SU-DHL-6 (cell line): ENCODE data around the gene ZNF462.

ENCODE experiments used
- H2AFZ ChIP-seq: fragments of 200-600 bp; sonication (generic); 2 replicates; pipeline ENCODE4 v1.6.1; 2014; ENCODE audit warnings: low read depth, mild to moderate bottlenecking, moderate library complexity, mixed read lengths, antibody characterized with exemption, low read length; ENCODE audit not compliant: severe bottlenecking
- H3F3A ChIP-seq: fragments of 200-600 bp; shearing (Covaris generic); 2 replicates; pipeline ENCODE4 v1.6.0; 2016; ENCODE audit warnings: antibody characterized with exemption, mild to moderate bottlenecking; ENCODE audit not compliant: insufficient read depth
- H3K27ac ChIP-seq: fragments of 200-600 bp; sonication (generic); 2 replicates; pipeline ENCODE4 v1.5.1; 2016; ENCODE audit warnings: low read depth, mild to moderate bottlenecking, low read length, moderate library complexity, mixed read lengths
- H3K27me3 ChIP-seq: fragments of 200-600 bp; sonication (generic), shearing (Covaris generic); 2 replicates; pipeline ENCODE4 v1.6.0; 2014; ENCODE audit warnings: mild to moderate bottlenecking, low read length
- H3K36me3 ChIP-seq: fragments of 200-600 bp; sonication (generic); 2 replicates; pipeline ENCODE4 v1.6.1; 2014; ENCODE audit warnings: mild to moderate bottlenecking, low read length, mixed read lengths
- H3K4me2 ChIP-seq: fragments of 300-600, 200-600 bp; shearing (Covaris generic), sonication (generic); 2 replicates; pipeline ENCODE4 v1.6.0; 2014; ENCODE audit warnings: low read length, low read depth, mild to moderate bottlenecking; ENCODE audit not compliant: poor library complexity, severe bottlenecking
- H3K4me3 ChIP-seq: fragments of 200-600 bp; sonication (generic); 2 replicates; pipeline ENCODE4 v1.5.1; 2014; ENCODE audit warnings: antibody characterized with exemption, low read length, mild to moderate bottlenecking, mixed read lengths; ENCODE audit not compliant: insufficient read depth, poor library complexity, severe bottlenecking
- H3K79me2 ChIP-seq: fragments of 200-600 bp; sonication (generic); 2 replicates; pipeline ENCODE4 v1.6.1; 2014; ENCODE audit warnings: mild to moderate bottlenecking, low read length, moderate library complexity; ENCODE audit not compliant: insufficient read depth
- H3K9ac ChIP-seq: fragments of 200-600 bp; sonication (generic); 2 replicates; pipeline ENCODE4 v1.7.0; 2014; ENCODE audit warnings: mild to moderate bottlenecking, low read length
- H3K9me2 ChIP-seq: fragments of 200-600 bp; sonication (generic); replicated peaks from 2 replicates; pipeline ENCODE4 v1.6.1; 2014; ENCODE audit warnings: low read length; ENCODE audit not compliant: insufficient read depth
- H3K9me3 ChIP-seq: fragments of 200-600 bp; sonication (generic); 2 replicates; pipeline ENCODE4 v1.6.1; 2014; ENCODE audit warnings: low read length, mixed read lengths; ENCODE audit not compliant: insufficient read depth
- H4K20me1 ChIP-seq: fragments of 200-600 bp; sonication (generic); 2 replicates; pipeline ENCODE4 v1.6.1; 2014; ENCODE audit warnings: low read depth, mild to moderate bottlenecking, antibody characterized with exemption, low read length, moderate library complexity, mixed read lengths
- EZH2phosphoT487 ChIP-seq: fragments of 200-600 bp; sonication (generic), shearing (Covaris generic); conservative IDR thresholded peaks from 2 replicates; pipeline ENCODE4 v1.6.1; 2018; ENCODE audit warnings: mild to moderate bottlenecking, antibody characterized with exemption, low read length, moderate library complexity, mixed read lengths
- TF ChIP-seq, protein P1 (sequence below): fragments of 200-600 bp; sonication (generic); IDR thresholded peaks from one replicate; pipeline ENCODE4 v1.5.1; 2017; ENCODE audit warnings: antibody characterized with exemption, mild to moderate bottlenecking, low read length, moderate library complexity; ENCODE audit not compliant: insufficient read depth, poor library complexity, severe bottlenecking

The ZNF462 gene

DNA sequence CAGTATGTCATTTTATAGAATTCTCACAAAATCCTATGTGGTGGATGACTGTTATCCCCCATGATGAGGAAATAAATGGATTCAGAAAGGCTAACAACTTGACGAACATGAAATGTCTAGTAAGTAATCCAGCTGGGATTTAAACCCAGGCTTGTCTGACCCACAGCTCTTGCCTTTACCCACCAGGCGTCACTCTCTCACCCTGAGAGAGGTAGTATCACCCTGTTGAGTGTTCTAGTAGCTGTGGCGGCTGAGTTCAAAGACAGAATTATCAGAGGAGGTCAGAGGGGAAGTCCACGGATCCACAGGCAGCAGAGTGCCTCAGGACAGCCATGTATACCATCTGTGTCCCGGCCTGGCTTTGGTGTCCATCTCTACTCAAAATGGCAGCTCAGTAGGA is 113.8 kb downstream of the ZNF462 start:
- H3K27ac ChIP-seq: no peak overlapping the region
- no peaks in the 10 kb centered on the region for H3K9me2 ChIP-seq
- TF ChIP-seq, protein P1, sequence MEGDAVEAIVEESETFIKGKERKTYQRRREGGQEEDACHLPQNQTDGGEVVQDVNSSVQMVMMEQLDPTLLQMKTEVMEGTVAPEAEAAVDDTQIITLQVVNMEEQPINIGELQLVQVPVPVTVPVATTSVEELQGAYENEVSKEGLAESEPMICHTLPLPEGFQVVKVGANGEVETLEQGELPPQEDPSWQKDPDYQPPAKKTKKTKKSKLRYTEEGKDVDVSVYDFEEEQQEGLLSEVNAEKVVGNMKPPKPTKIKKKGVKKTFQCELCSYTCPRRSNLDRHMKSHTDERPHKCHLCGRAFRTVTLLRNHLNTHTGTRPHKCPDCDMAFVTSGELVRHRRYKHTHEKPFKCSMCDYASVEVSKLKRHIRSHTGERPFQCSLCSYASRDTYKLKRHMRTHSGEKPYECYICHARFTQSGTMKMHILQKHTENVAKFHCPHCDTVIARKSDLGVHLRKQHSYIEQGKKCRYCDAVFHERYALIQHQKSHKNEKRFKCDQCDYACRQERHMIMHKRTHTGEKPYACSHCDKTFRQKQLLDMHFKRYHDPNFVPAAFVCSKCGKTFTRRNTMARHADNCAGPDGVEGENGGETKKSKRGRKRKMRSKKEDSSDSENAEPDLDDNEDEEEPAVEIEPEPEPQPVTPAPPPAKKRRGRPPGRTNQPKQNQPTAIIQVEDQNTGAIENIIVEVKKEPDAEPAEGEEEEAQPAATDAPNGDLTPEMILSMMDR: no peak
- no peak for TF ChIP-seq EZH2phosphoT487
- no peaks in the 10 kb centered on the region for H3K79me2 ChIP-seq
- no peaks in the 10 kb centered on the region for H4K20me1 ChIP-seq
- no peak overlapping the region for H2AFZ ChIP-seq
- no peak overlapping the region for H3K4me2 ChIP-seq
- H3K36me3 ChIP-seq: no peaks in the 10 kb centered on the region
- no peaks in the 10 kb centered on the region; the same call in 1 of the 2 replicates for H3K27me3 ChIP-seq
- no peaks in the 10 kb centered on the region for H3K9me3 ChIP-seq
- no peak overlapping the region for H3K4me3 ChIP-seq
- H3F3A ChIP-seq: no peaks in the 10 kb centered on the region
- no peak overlapping the region for H3K9ac ChIP-seq

DNA sequence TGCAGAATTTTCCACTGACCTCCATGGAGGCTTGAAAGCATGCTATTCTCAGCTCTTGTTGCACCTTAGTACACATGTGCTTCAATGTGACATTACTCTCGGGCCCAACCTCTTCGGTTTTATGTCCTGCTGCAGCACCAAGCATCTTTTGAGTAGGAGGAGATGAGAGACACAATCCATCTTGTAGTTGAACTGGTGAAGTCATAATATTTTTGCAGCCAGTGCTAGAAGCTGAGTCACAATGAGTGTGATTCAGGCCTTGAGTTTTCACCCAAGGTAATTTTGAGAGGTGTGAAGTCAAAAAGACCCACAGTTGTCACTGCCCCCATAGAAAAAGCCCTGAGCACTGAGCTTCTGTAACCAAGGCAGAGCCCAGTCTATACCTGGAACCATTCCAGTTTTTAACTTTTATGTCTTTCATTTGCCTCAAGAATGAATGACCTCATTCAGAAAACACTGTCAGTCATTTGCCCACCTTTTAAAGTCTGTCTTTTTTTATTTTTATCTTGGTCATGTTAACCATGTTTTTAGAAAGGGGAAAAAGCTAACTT is 117.7 kb downstream of the ZNF462 start:
- no peaks in the 10 kb centered on the region for H3K36me3 ChIP-seq
- H3K9me3 ChIP-seq: no peaks in the 10 kb centered on the region
- H3K79me2 ChIP-seq: no peaks in the 10 kb centered on the region
- H3K27ac ChIP-seq: no peak overlapping the region
- H2AFZ ChIP-seq: no peak overlapping the region
- TF ChIP-seq EZH2phosphoT487: no peak
- TF ChIP-seq, protein P1: no peak
- H3K27me3 ChIP-seq: no peaks in the 10 kb centered on the region
- no peaks in the 10 kb centered on the region for H4K20me1 ChIP-seq
- no peak overlapping the region for H3K4me3 ChIP-seq
- no peaks in the 10 kb centered on the region for H3F3A ChIP-seq
- no peaks in the 10 kb centered on the region for H3K9me2 ChIP-seq
- no peak overlapping the region for H3K4me2 ChIP-seq
- no peak overlapping the region for H3K9ac ChIP-seq

DNA sequence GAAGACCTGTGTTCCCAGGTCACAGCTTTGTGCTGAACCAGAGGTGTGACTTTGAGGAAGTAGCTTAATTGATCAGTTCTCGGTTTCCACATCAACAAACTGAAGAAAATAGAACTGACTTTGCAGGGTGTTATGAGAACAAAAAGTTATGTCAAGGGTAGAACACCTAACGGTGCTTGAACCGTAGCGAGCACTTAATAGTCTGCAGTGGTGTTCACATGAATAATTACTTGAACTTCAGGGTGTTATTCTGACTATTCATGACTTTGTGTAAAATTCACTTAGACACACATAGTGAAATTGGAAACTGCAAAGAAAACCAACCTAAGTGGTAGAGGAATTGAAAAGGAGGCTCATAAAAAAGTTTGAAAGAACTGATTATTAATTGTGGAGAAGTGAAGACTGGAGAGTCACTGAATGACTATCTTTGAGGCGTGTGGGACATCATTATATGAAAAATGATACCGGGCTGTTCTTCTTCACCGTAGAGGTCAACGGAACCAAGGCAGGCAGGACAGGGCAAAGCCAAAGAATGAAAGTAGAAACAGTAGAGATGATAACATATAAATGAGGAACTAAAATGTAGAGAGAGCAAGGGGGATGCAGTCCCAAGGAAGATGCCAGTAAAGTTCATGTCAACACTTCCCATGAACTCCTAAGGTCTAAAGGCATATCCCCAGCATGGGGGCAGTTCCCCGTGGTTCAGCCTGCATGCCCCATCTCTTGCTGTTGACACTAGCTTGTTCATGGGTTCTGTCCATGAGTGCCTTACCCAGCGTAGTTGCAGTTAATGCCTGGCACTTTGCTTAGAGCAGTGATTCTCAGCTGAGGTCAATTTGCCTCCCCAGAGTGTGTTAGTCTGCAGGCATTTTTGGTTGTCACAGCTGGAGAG is 118.7 kb downstream of the ZNF462 start:
- Histone ChIP-seq H3K9me3 (no peaks in the 10 kb centered on the region), H3K4me2 (no peak overlapping the region), H3K9me2 (no peaks in the 10 kb centered on the region), H3F3A (no peaks in the 10 kb centered on the region), H3K36me3 (no peaks in the 10 kb centered on the region), H3K27ac (no peak overlapping the region), H4K20me1 (no peaks in the 10 kb centered on the region), H2AFZ (no peak overlapping the region), H3K4me3 (no peak overlapping the region), H3K9ac (no peak overlapping the region), H3K27me3 (no peaks in the 10 kb centered on the region), H3K79me2 (no peaks in the 10 kb centered on the region)
- no peak for TF ChIP-seq EZH2phosphoT487
- TF ChIP-seq, protein P1: no peak
